Calu3 (cell line): ENCODE data around the gene OR6B1. TPM values are rescaled to one million over a fixed set of nuclear protein-coding genes. Genes with fewer than 3 reads are reported as not detected.
"Not testable (repeated sequence)": the region's sequence is repeated elsewhere in the genome, so short reads cannot be mapped to it uniquely, and the experiment has no call there.

Experiments used
- BruUV-seq: library from RNA; stranded (reverse); fragments of 400-500 nt; replicated peaks from 2 replicates; lab custom pipeline; 2021; lab: Mats Ljungman, UMichigan
- CTCF ChIA-PET: fragments of 300-600 bp; sonication (Branson Sonifier 250); formaldehyde crosslinking; loops from one replicate; lab custom pipeline; 2022; ENCODE audit warnings: antibody characterized with exemption; lab: Charles Lee
- DNase-seq: peaks from one replicate; pipeline ENCODE4 v3.0.0; 2022
- H3K27ac Mint-ChIP-seq: one replicate; pipeline ENCODE4 v1.8.0; 2022; ENCODE audit warnings: mixed read lengths; ENCODE audit not compliant: unreplicated experiment
- H3K27me3 Mint-ChIP-seq: one replicate; pipeline ENCODE4 v1.8.0; 2022; ENCODE audit warnings: mixed read lengths; ENCODE audit not compliant: unreplicated experiment
- H3K36me3 Mint-ChIP-seq: one replicate; pipeline ENCODE4 v1.8.0; 2022; ENCODE audit warnings: mild to moderate bottlenecking, moderate library complexity, mixed read lengths; ENCODE audit not compliant: insufficient read depth, unreplicated experiment
- H3K4me1 Mint-ChIP-seq: one replicate; pipeline ENCODE4 v1.8.0; 2022; ENCODE audit warnings: mild to moderate bottlenecking, low read depth, mixed read lengths; ENCODE audit not compliant: unreplicated experiment
- H3K4me3 Mint-ChIP-seq: one replicate; pipeline ENCODE4 v1.8.0; 2022; ENCODE audit warnings: mild to moderate bottlenecking, low read depth, moderate library complexity, mixed read lengths; ENCODE audit not compliant: unreplicated experiment
- H3K9me3 Mint-ChIP-seq: one replicate; pipeline ENCODE4 v1.8.0; 2022; ENCODE audit warnings: low read depth, mixed read lengths; ENCODE audit not compliant: unreplicated experiment
- CTCF ChIP-seq: fragments of 200-600 bp; IDR thresholded peaks from one replicate; pipeline ENCODE4 v1.8.0; 2022; ENCODE audit warnings: antibody characterized with exemption; ENCODE audit not compliant: unreplicated experiment
- intact Hi-C: fragments of 100-400 bp; cut with micrococcal nuclease; formaldehyde crosslinking; loops from one replicate; pipeline ENCODE4 v1.10.0; 2022; ENCODE audit not compliant: unreplicated experiment
- total RNA-seq: library from RNA; stranded (reverse); gene quantifications from 2 replicates; pipeline ENCODE4 v1.2.3, GENCODE V29; 2022

Gene OR6B1
- total RNA-seq, 1 experiment from 2014 or later: not detected

- CTCF ChIA-PET: no interaction called here
- no peak overlapping the region for H3K4me3 Mint-ChIP-seq
- TF ChIP-seq CTCF: no peak
- peaks cover 26% of the 10 kb centered on the region for H3K27me3 Mint-ChIP-seq
- no peaks in the 10 kb centered on the region for H3K4me1 Mint-ChIP-seq
- BruUV-seq: no TSS peak
- H3K27ac Mint-ChIP-seq: no peak overlapping the region
- no peaks in the 10 kb centered on the region for H3K9me3 Mint-ChIP-seq
- no peaks in the 10 kb centered on the region for H3K36me3 Mint-ChIP-seq
- DNase-seq: no peak
- intact Hi-C loops: no loop called here
These were observed 49.4 kb downstream of the OR6B1 start for GRCh38 chr7:144049491-144049890.

- no TSS peak for BruUV-seq
- no peak for DNase-seq
- Mint-ChIP-seq H3K27me3 (peaks cover 27% of the 10 kb centered on the region), H3K4me1 (no peaks in the 10 kb centered on the region), H3K27ac (no peak overlapping the region), H3K4me3 (no peak overlapping the region), H3K36me3 (no peaks in the 10 kb centered on the region), H3K9me3 (no peaks in the 10 kb centered on the region)
- intact Hi-C loops: no loop called here
- no peak for TF ChIP-seq CTCF
- CTCF ChIA-PET: no interaction called here
These were observed 50.0 kb downstream of the OR6B1 start for GRCh38 chr7:144050093-144050492.

- BruUV-seq, CTCF ChIA-PET, H3K4me1 Mint-ChIP-seq, intact Hi-C loops, H3K36me3 Mint-ChIP-seq, H3K4me3 Mint-ChIP-seq, H3K9me3 Mint-ChIP-seq, H3K27ac Mint-ChIP-seq, DNase-seq: not testable (repeated sequence)
- peaks cover 27% of the 10 kb centered on the region for H3K27me3 Mint-ChIP-seq
These were observed 50.8 kb downstream of the OR6B1 start for GRCh38 chr7:144050884-144051283.

DNA sequence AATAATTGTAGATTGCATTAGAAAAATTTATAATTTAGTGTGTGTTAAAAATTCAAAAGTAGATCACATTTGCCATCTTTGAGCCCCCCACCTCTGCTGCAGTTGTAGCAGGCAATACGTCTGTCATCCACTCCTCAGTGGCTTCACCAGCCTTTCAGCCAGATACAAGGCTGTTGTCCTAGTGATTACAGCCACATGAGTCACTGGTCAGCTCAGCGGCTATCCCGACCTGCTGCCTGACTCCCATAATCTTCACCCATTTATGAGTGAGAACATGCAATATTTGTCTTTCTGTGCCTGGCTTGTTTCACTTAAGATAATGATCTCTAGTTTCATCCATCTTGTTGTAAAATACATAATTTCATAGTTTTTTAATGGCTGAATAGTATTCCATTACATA, 57.8 kb downstream of the OR6B1 start:
- no peak overlapping the region for H3K27ac Mint-ChIP-seq
- no peak for TF ChIP-seq CTCF
- no peak for DNase-seq
- CTCF ChIA-PET: no interaction called here
- H3K4me3 Mint-ChIP-seq: no peak overlapping the region
- no TSS peak for BruUV-seq
- H3K36me3 Mint-ChIP-seq: no peaks in the 10 kb centered on the region
- intact Hi-C loops: no loop called here
- H3K4me1 Mint-ChIP-seq: no peaks in the 10 kb centered on the region
- peaks cover 11% of the 10 kb centered on the region for H3K27me3 Mint-ChIP-seq
- no peaks in the 10 kb centered on the region for H3K9me3 Mint-ChIP-seq

Other genes with a start within 250 kb of the OR6B1 start
- not detected in 2 replicates for gene CTAGE6, start 242.6 kb upstream of the OR6B1 start, total RNA-seq
- 26.7 and 27.1 TPM in 2 replicates for gene TCAF1, start 98.1 kb upstream of the OR6B1 start, total RNA-seq
- not detected in 2 replicates for gene OR2F2, start 65.1 kb upstream of the OR6B1 start, total RNA-seq
- gene OR2F1, start 45.5 kb upstream of the OR6B1 start, total RNA-seq: not detected in 2 replicates
- gene OR2A5, start 48.6 kb downstream of the OR6B1 start, total RNA-seq: not detected in 2 replicates
- gene OR2A25, start 69.5 kb downstream of the OR6B1 start, total RNA-seq: not detected in 2 replicates
- not detected in 2 replicates for gene OR2A12, start 86.0 kb downstream of the OR6B1 start, total RNA-seq
- gene OR2A2, start 109.3 kb downstream of the OR6B1 start, total RNA-seq: not detected in 2 replicates
- gene OR2A14, start 122.9 kb downstream of the OR6B1 start, total RNA-seq: not detected in 2 replicates
- gene CTAGE4, start 183.1 kb downstream of the OR6B1 start, total RNA-seq: 20.0 and 20.7 TPM in 2 replicates
- gene ARHGEF35, start 195.5 kb downstream of the OR6B1 start, total RNA-seq: 11.8 and 13.7 TPM in 2 replicates
- gene OR2A42, start 239.3 kb downstream of the OR6B1 start, total RNA-seq: not detected in 2 replicates